HepG2 (cell line): ENCODE results near the gene PCSK6. TPM values are rescaled to one million over a fixed set of nuclear protein-coding genes. Genes with fewer than 3 reads are reported as not detected.
A peak's percentile ranks its signal among the peaks of the same experiment; 100 is the strongest.

ENCODE experiments used
- ATAC-seq: fragments of 200-7000 bp; cut with Tn5 transposase; 3 replicates; pipeline ENCODE4 v1.9.1; 2020; ENCODE audit warnings: mild to moderate bottlenecking, moderate library complexity
- BruUV-seq: library from RNA; stranded (reverse); fragments of 400-500 nt; replicated peaks from 2 replicates; lab custom pipeline; 2021; lab: Mats Ljungman, UMichigan
- CTCF ChIA-PET: fragments of 300-600 bp; formaldehyde crosslinking; extraction: SDS; loops from one replicate; lab custom pipeline; 2021; ENCODE audit warnings: low total read pairs, inconsistent platforms, low intra/inter-chr PET ratio; lab: Yijun Ruan, JAX
- POLR2A ChIA-PET: fragments of 350-600 bp; sonication (Branson Sonifier 250); formaldehyde crosslinking; loops from one replicate; lab custom pipeline; 2020; ENCODE audit warnings: antibody characterized with exemption, inconsistent platforms; lab: Yijun Ruan, JAX
- DNase-seq: peaks from one replicate; pipeline ENCODE4 v3.0.0-alpha.2; 2015; ENCODE audit warnings: low spot score
- FAIRE-seq: peaks from 3 replicates; lab custom pipeline; 2011; peaks lifted over from hg19 to GRCh38; lab: Jason Lieb, UNC
- H2AFZ ChIP-seq: one replicate; pipeline ENCODE4 v1.6.1; 2011; ENCODE audit warnings: low read length, inconsistent platforms
- H3K27ac ChIP-seq: fragments of 300-600 bp; 3 replicates; pipeline ENCODE4 v1.8.0; 2011; ENCODE audit warnings: mixed run types, mild to moderate bottlenecking, mixed read lengths, low read length, inconsistent platforms; ENCODE audit not compliant: insufficient read depth; ENCODE audit errors: extremely low read length
- H3K27me3 ChIP-seq, 2 experiments: fragments of 200-600 bp in 1 of 2; 2 replicates in 1 of 2; 3 replicates in 1 of 2; pipeline versions ENCODE4 v1.6.0 to v1.8.0; 2011; ENCODE audit warnings: low read length in 2 of 2, mild to moderate bottlenecking in 2 of 2, moderate library complexity in 2 of 2, inconsistent platforms in 1 of 2; ENCODE audit not compliant: insufficient read depth in 2 of 2, control insufficient read depth in 1 of 2
- H3K36me3 ChIP-seq, 2 experiments: fragments of 200-600 bp in 1 of 2; replicated peaks in 1 of 2; 2 replicates in 1 of 2; 3 replicates in 1 of 2; pipeline versions ENCODE4 v1.5.1 to v1.8.0; 2011; ENCODE audit warnings: low read length in 2 of 2, inconsistent platforms in 1 of 2; ENCODE audit not compliant: insufficient read depth in 2 of 2, control insufficient read depth in 1 of 2
- H3K4me1 ChIP-seq: 2 replicates; pipeline ENCODE4 v1.5.1; 2012; ENCODE audit warnings: low read length, inconsistent platforms; ENCODE audit not compliant: insufficient read depth
- H3K4me2 ChIP-seq: 2 replicates; pipeline ENCODE4 v1.6.0; 2011; ENCODE audit warnings: low read depth, low read length, inconsistent platforms
- H3K4me3 ChIP-seq, 3 experiments: fragments of 200-600 bp in 1 of 3; sonication (generic), shearing (Covaris generic) in 1 of 3; replicated peaks in 1 of 3; 2 replicates each; pipeline ENCODE4 v1.5.1; 2011 to 2016; ENCODE audit warnings: low read length in 3 of 3, inconsistent platforms in 2 of 3, low read depth in 2 of 3, mild to moderate bottlenecking in 2 of 3, control low read depth in 1 of 3, mixed read lengths in 1 of 3; ENCODE audit not compliant: insufficient read depth in 1 of 3
- H3K79me2 ChIP-seq: one replicate; pipeline ENCODE4 v1.6.1; 2011; ENCODE audit warnings: low read length, inconsistent platforms; ENCODE audit not compliant: insufficient read depth
- H3K9ac ChIP-seq: 2 replicates; pipeline ENCODE4 v1.6.0; 2011; ENCODE audit warnings: mild to moderate bottlenecking, low read depth, low read length, inconsistent platforms; ENCODE audit not compliant: insufficient read depth
- H3K9me3 ChIP-seq: 2 replicates; pipeline ENCODE4 v1.5.1; 2012; ENCODE audit warnings: mild to moderate bottlenecking, low read length
- H4K20me1 ChIP-seq: 2 replicates; pipeline ENCODE4 v1.6.0; 2011; ENCODE audit warnings: inconsistent platforms, mild to moderate bottlenecking, low read length, moderate library complexity; ENCODE audit not compliant: insufficient read depth
- ATF5 ChIP-seq: sonication (generic); formaldehyde crosslinking; IDR thresholded peaks from 2 replicates; pipeline ENCODE4 v1.4.0; 2020; ENCODE audit warnings: mild to moderate bottlenecking, low read depth, missing genetic modification reagents
- CHD4 ChIP-seq: fragments of 200-600 bp; sonication (generic); IDR thresholded peaks from 2 replicates; pipeline ENCODE4 v1.7.0; 2017; ENCODE audit warnings: mild to moderate bottlenecking, low read length, borderline replicate concordance
- FOXO4 ChIP-seq: sonication (generic); formaldehyde crosslinking; conservative IDR thresholded peaks from 2 replicates; pipeline ENCODE4 v1.8.1; 2023; ENCODE audit warnings: missing genetic modification reagents
- HOXA7 ChIP-seq: sonication (generic); formaldehyde crosslinking; IDR thresholded peaks from 2 replicates; pipeline ENCODE4 v1.8.1; 2022; ENCODE audit warnings: mild to moderate bottlenecking, missing genetic modification reagents, moderate library complexity
- MAFF ChIP-seq: IDR thresholded peaks from 2 replicates; pipeline ENCODE4 v1.6.1; 2011; ENCODE audit warnings: low read depth, low read length, improper control_type of control experiment
- MTERF4 ChIP-seq: sonication (generic); formaldehyde crosslinking; IDR thresholded peaks from 2 replicates; pipeline ENCODE4 v1.8.0; 2023; ENCODE audit warnings: mild to moderate bottlenecking, missing genetic modification reagents
- RFXANK ChIP-seq: IDR thresholded peaks from 2 replicates; pipeline ENCODE4 v1.6.1; 2016
- SRF ChIP-seq: IDR thresholded peaks from 2 replicates; pipeline ENCODE4 v1.6.1; 2011; ENCODE audit warnings: mild to moderate bottlenecking, low read depth, low read length, moderate library complexity
- TSC22D2 ChIP-seq: sonication (generic); formaldehyde crosslinking; IDR thresholded peaks from 2 replicates; pipeline ENCODE4 v1.5.1; 2020; ENCODE audit warnings: missing genetic modification reagents, mild to moderate bottlenecking, borderline replicate concordance
- ZBTB21 ChIP-seq: sonication (generic); formaldehyde crosslinking; IDR thresholded peaks from 2 replicates; pipeline ENCODE4 v1.4.0; 2020; ENCODE audit warnings: missing genetic modification reagents
- ZBTB34 ChIP-seq: sonication (generic); formaldehyde crosslinking; IDR thresholded peaks from 2 replicates; pipeline ENCODE4 v1.8.0; 2022; ENCODE audit warnings: mild to moderate bottlenecking, missing genetic modification reagents
- ZMYM3 ChIP-seq: sonication (generic); formaldehyde crosslinking; IDR thresholded peaks from 2 replicates; pipeline ENCODE4 v1.5.1; 2020; ENCODE audit warnings: mild to moderate bottlenecking, missing genetic modification reagents
- ZNF543 ChIP-seq: sonication (generic); formaldehyde crosslinking; IDR thresholded peaks from 2 replicates; pipeline ENCODE4 v1.4.0; 2020; ENCODE audit warnings: mild to moderate bottlenecking, missing genetic modification reagents
- WGBS: methylation state at CpG from one replicate; pipeline ENCODE4 v1.1.6; 2017; ENCODE audit warnings: low lambda C conversion rate; 5-methylcytosine and 5-hydroxymethylcytosine counted together
- in situ Hi-C: cut with HindIII; loops from 2 replicates; pipeline ENCODE4 v1.10.0; 2017; ENCODE audit warnings: low pct_unique_long_range_greater_than_20kb; ENCODE audit not compliant: extremely low pct_ligation_motif_present
- intact Hi-C: fragments of 100-400 bp; cut with micrococcal nuclease; formaldehyde crosslinking; loops from one replicate; pipeline ENCODE4 v1.10.0; 2022; ENCODE audit not compliant: unreplicated experiment
- polyA plus RNA-seq, 8 experiments: library from polyadenylated mRNA; depleted of rRNA in 3 of 8; stranded (reverse) in 7 of 8; unstranded in 1 of 8; fragments of >200 nt; fragmentation: Illumina TruSeq in 4 of 8; extraction: Trizol in 4 of 8; gene quantifications; 2 replicates each; pipeline versions ENCODE4 v1.2.1 to v1.2.3, GENCODE V29; 2011 to 2016; ENCODE audit warnings: low read depth in 4 of 8, missing spikeins in 1 of 8, mixed read lengths in 1 of 8; ENCODE audit not compliant: insufficient read depth in 1 of 8
- total RNA-seq, 5 experiments: library from RNA; depleted of rRNA; stranded (reverse); fragments of >200 nt; fragmentation: Illumina TruSeq; extraction: Trizol; gene quantifications; 2 replicates each; pipeline ENCODE4 v1.2.3, GENCODE V29; 2016; ENCODE audit warnings: low read depth in 1 of 5
- TF ChIP-seq, protein P1 (sequence below): sonication (generic); formaldehyde crosslinking; IDR thresholded peaks from 2 replicates; pipeline ENCODE4 v1.5.0; 2020; ENCODE audit warnings: missing genetic modification reagents

Gene PCSK6
- total and polyA plus RNA-seq, 2 of the 13 experiments (the other 11 are each of a cell fraction or from before 2014, with no cell fraction given), result 56.5 to 155 TPM

GRCh38 chr15:101349047-101349951 is 140.2 kb downstream of the PCSK6 start (continued):
- TF ChIP-seq MTERF4 (CRISPR knock-in tag), result no peak
- no peak for TF ChIP-seq SRF
- TF ChIP-seq ATF5 (CRISPR knock-in tag), result no peak
- no peak for TF ChIP-seq ZBTB34 (CRISPR knock-in tag)
- TF ChIP-seq, all 625 proteins: peak for 0

DNA sequence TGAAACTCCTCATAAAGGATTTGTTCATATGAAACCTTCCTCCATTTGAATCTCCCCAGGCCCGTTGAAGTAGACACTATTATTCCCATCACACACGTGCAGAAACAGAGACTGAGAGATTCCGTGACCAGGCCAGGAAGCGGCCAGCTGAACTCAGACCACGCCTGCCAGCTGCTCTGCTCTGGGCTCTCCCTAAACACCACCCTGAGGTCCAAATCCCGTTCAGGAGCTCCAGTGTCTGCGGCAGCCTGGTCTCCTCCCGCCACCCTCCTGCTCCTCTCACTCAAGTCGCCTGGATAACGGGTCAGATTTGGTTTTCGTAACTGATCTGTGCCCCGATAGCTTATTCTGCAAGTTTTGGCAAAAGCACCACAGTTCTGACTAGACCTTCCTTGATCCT is 140.9 kb downstream of the PCSK6 start:
- Histone ChIP-seq H3K4me2 (no peak overlapping the region), H3K79me2 (no peaks in the 10 kb centered on the region), H4K20me1 (no peaks in the 10 kb centered on the region), H3K27me3 (no peaks in the 10 kb centered on the region), H3K27ac (no peak overlapping the region), H3K9ac (no peak overlapping the region), H2AFZ (no peak overlapping the region), H3K4me3 (no peak overlapping the region), H3K36me3 (peaks cover 10 to 48% of the 10 kb centered on the region in 2 experiments), H3K4me1 (no peaks in the 10 kb centered on the region), H3K9me3 (no peaks in the 10 kb centered on the region)
- ATAC-seq, result peak; percentile 26; the same call in 2 of the 3 replicates
- intact Hi-C loops, result no loop called here
- ChIA-PET POLR2A (interaction anchor here (1.4 kb wide), 1 partner anchor 180 kb away, joined by 3 read pairs; no protein-coding TSS in a partner anchor), CTCF (no interaction called here)
- WGBS, result 97% methylated on average over 12 of the region's 12 CpGs
- in situ Hi-C loops, result no loop called here
- no peak for FAIRE-seq
- DNase-seq, result no peak
- BruUV-seq, result no TSS peak
- TF ChIP-seq ZNF543 (CRISPR knock-in tag), result no peak
- TF ChIP-seq ZBTB21 (CRISPR knock-in tag), result no peak
- TF ChIP-seq CHD4, result no peak
- no peak for TF ChIP-seq HOXA7
- no peak for TF ChIP-seq FOXO4 (CRISPR knock-in tag)
- TF ChIP-seq ZMYM3, result no peak
- TF ChIP-seq TSC22D2 (CRISPR knock-in tag), result no peak
- no peak for TF ChIP-seq MAFF
- TF ChIP-seq, protein P1, sequence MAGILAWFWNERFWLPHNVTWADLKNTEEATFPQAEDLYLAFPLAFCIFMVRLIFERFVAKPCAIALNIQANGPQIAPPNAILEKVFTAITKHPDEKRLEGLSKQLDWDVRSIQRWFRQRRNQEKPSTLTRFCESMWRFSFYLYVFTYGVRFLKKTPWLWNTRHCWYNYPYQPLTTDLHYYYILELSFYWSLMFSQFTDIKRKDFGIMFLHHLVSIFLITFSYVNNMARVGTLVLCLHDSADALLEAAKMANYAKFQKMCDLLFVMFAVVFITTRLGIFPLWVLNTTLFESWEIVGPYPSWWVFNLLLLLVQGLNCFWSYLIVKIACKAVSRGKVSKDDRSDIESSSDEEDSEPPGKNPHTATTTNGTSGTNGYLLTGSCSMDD, result no peak
- TF ChIP-seq RFXANK (CRISPR knock-in tag), result no peak
